GM13977 (cell line): ENCODE measurements around the gene PCDH1.
"Not testable (repeated sequence)": the region's sequence is repeated elsewhere in the genome, so short reads cannot be mapped to it uniquely, and the experiment has no call there.

Experiments used
- DNase-seq: peaks from one replicate; pipeline ENCODE4 v3.0.0; 2012; ENCODE audit warnings: low spot score
- in situ Hi-C: fragments of 300-500 bp; cut with MboI; formaldehyde crosslinking; loops from one replicate; pipeline ENCODE4 v1.12.0; 2022; ENCODE audit warnings: low sequenced_read_pairs, low pct_unique_long_range_greater_than_20kb, mixed read lengths, inconsistent platforms; ENCODE audit not compliant: unreplicated experiment
- TF ChIP-seq, protein P1 (sequence below): IDR thresholded peaks from 2 replicates; pipeline ENCODE4 v1.5.1; 2012; ENCODE audit warnings: mild to moderate bottlenecking, control low read depth; ENCODE audit not compliant: insufficient read depth; ENCODE audit errors: extremely low read depth, missing control alignments

The PCDH1 gene

GRCh38 chr5:141878186-141878710, at the start of gene PCDH1:
Gene PCDH1, minus strand, starts transcription at chr5:141878410. Its CDS starts 148 bp downstream, at chr5:141878262.
- no peak for DNase-seq
- in situ Hi-C loops = no loop called here
- TF ChIP-seq, protein P1, sequence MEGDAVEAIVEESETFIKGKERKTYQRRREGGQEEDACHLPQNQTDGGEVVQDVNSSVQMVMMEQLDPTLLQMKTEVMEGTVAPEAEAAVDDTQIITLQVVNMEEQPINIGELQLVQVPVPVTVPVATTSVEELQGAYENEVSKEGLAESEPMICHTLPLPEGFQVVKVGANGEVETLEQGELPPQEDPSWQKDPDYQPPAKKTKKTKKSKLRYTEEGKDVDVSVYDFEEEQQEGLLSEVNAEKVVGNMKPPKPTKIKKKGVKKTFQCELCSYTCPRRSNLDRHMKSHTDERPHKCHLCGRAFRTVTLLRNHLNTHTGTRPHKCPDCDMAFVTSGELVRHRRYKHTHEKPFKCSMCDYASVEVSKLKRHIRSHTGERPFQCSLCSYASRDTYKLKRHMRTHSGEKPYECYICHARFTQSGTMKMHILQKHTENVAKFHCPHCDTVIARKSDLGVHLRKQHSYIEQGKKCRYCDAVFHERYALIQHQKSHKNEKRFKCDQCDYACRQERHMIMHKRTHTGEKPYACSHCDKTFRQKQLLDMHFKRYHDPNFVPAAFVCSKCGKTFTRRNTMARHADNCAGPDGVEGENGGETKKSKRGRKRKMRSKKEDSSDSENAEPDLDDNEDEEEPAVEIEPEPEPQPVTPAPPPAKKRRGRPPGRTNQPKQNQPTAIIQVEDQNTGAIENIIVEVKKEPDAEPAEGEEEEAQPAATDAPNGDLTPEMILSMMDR = no peak

DNA sequence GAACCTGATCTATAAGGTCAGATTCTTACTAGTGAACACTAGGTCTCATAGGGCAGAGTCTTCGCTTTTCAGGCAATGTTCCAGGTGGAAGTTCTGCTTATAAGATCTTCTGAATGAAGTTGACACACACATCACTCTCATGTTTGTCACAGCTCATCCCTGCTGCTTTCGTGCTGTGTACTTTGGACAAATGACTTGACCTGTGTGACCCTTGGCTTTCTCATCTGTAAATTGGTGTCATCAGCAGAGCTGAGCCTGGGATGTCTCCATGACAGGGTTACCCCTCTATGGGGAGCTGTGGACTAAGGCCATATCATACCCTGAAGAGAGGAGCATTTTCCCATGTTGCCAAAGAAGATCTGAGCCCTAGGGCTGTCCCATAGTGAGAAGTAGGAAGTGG, 48.2 kb upstream of the PCDH1 start:
- TF ChIP-seq, protein P1 = no peak
- DNase-seq = no peak
- in situ Hi-C loops = no loop called here

DNA sequence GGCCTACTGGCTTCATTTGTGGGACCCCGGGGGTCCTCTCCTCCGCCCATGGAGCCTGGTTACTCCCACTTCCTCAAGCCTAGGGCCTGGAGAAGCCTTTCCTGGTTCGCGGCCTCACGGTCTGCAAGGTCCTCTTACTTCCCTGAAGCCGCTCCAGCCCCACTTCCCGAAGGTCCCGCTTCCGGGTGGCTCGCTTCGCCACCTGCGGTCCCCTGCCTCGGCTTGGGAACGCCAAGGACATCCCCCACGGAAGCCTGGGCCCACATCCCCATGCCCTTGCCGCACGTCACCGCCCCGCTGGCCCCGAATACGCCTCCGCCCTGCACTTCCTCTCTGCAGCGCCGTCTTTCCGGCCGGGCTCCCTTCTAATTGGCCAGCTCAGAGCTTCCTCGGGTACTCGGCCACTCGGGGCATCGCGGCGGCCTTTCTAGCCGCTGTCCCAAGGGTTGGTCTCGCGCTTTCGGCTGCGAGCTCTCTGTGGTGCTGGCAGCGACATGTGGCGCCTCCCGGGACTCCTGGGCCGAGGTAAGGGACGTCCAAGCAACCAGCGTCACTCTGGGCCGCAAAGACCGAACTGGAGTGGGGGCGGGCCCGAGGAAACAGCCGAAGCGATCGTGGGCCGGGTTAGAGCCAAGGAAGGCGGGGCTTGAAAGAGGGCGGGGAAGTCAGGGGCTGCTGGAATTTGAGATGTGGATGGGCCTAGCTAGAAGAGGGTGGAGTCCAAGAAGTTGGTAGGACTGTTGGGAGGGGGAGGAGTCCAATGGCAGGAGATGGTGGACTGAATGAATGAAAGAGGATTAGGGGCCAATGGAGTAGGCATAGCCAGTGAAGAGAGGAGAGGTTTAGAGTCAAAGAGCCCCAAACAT, 45.5 kb upstream of the PCDH1 start, which contains the start of gene DELE1:
Gene DELE1, plus strand, starts transcription at position 424 of the 866 bp plus-strand sequence. Its CDS starts 71 bp downstream, at position 495.
- in situ Hi-C loops = no loop called here
- TF ChIP-seq, protein P1 = no peak

GRCh38 chr5:141922827-141923447, 44.7 kb upstream of the PCDH1 start:
- DNase-seq, in situ Hi-C loops: not testable (repeated sequence)

More for the DNA sequence above, 45.5 kb upstream of the PCDH1 start, which contains the start of gene DELE1:
- peak; percentile 94 for DNase-seq

DNA sequence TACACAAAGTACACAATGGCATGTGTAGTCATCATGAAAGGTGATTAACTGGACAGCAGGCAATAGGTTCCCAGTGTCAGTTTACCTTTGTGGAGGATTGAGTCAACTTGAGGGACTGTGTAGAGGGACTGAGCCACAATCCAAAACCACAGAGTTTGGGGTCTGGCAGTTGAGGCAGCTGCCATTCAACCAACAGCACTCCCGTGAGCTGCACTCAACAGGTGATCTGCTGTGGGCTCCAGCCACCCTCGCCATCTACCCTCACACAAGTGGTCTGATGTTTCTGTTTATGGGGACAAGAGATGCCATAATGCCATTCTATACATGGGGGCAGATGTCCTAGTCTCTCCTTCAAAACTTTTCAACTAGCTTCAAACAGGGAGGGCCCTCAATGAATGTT, 42.6 kb upstream of the PCDH1 start:
- in situ Hi-C loops = no loop called here
- TF ChIP-seq, protein P1 = no peak
- no peak for DNase-seq

DNA sequence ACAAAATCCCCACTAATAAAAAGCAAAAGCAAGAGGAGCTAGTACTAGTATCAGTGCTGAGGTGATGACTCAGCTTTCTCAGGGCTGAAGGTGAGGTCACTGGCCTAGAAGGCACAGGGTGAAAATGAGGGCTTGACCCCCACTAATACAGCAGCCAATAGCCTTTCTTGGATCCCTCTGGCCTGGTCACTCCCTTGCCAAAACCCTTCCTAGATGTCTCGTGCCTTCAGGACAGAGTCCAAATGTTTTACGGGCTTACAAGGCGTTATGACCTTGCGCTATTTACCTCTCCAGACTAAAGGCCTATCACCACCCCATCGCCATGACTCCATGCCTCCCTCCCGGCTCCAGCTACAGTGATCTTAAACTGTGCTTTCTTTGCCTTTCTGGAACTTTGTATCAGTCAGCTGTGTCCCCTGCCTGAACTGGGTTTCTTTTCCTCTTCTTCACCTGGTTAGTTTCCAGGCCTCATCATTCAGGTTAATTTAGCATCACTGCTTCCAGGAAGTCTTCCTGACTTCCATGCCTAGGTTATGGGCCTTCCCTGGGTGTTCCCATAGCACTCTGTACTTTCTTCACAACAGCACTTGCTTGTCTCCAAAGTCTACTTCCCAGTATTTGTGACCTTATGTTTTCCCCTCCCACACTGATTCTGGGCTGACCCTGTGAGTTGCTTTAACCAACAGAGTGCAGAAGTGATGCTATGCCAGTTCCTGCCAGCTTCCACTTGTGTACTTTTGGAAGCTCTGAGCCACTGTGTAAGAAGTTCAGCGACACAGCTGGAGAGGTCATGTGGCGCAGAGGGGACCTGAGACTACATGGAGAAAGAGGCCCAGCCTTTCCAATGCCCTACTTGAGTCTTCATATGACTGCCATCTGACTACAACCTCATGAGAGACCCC, 41.3 kb upstream of the PCDH1 start:
- TF ChIP-seq, protein P1 = no peak
- DNase-seq = no peak
- in situ Hi-C loops = no loop called here
